ENCODE measurements around the gene RXFP1.

Gene RXFP1

DNA sequence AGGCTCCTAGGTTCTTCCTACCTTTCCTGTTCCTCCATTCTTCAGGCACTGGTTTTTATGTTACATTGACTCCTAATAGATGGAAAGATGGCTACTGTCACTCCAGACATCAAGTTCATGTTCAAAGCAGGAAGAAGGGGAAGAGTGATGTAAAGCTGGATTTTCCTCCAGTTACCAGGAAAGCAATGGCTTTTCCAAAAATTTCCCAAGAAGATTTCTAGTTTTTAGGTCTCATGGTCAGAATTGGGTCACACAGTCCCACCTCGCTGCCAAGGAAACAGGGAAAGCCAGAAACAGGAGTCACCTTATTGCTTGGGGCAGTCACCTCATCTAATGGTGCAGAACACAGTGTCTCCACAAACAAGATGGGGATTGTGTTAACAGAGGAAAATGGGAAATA is 21.5 kb downstream of the RXFP1 start:
- DNase-seq (ENCODE audit: low read depth): no peak

DNA sequence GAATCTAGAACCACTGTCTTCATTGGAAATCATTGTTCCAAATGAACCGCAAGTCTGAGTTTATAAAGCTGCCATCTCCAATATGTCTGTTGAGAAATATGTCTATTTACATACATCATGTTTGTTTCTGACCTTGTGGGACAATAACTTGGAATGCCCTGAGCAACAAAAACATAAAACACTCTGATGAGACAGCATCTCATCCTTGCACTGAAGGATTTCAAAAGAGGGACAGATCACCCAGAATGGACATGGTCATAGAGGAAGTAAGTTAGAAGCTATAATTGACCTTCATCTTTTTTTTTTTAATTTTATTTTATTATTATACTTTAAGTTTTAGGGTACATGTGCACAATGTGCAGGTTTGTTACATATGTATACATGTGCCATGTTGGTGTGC is 22.5 kb downstream of the RXFP1 start:
- DNase-seq (ENCODE audit: low read depth): no peak

DNA sequence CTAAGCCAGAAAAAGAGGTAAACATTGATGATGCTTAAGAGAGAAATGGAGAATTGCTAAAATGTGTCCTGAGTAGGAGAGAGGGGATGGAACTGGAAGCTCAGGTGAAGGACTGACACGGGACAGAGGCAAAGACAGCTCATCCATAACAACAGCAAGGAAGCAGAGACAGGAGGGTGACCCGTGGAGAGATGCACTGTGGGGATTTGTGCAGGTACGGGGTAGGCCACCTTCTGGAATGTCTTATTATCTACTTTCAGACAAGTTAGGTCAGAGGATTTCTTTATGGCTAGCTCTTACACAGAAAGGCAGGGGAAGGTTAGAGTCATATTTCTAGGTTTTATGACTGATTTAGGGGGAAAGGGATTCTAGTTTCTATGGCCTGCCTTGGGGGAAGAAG is 31.7 kb downstream of the RXFP1 start:
- no peak for DNase-seq (ENCODE audit: low read depth)

DNA sequence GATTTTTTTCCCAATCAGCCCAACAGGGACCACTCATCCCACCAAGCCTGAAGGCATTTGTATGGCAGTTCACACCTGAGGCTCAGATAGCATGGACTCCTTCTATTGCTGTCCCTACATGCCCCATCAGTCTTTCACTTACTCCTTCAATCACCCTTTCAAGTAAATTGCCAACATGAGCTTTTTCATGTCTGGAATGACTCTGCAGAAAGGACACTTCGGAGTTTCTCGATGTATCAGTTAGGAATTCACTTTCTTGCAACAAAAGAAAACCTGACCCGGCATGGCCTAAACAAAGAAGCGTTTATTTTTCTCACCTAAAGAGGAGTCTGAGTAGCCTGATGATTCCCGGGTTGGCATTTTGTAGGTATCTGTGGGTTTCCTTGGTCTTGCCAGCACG is 38.6 kb downstream of the RXFP1 start:
- DNase-seq (ENCODE audit: low read depth): no peak

DNA sequence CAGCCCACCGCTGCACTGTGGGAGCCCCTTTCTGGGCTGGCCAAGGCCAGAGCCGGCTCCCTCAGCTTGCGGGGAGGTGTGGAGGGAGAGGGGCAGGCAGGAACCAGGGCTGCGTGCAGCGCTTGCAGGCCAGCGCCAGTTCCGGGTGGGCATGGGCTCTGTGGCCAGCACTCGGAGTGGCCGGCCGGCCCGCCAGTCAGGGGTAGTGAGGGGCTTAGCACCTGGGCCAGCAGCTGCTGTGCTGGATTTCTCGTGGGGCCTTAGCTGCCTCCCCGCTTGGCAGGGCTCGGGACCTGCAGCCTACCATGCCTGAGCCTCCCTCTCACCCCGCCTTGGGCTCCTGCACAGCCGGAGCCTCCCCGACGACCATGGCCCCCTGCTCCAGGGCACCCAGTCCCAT is 45.2 kb downstream of the RXFP1 start:
- DNase-seq (ENCODE audit: low read depth): no peak

DNA sequence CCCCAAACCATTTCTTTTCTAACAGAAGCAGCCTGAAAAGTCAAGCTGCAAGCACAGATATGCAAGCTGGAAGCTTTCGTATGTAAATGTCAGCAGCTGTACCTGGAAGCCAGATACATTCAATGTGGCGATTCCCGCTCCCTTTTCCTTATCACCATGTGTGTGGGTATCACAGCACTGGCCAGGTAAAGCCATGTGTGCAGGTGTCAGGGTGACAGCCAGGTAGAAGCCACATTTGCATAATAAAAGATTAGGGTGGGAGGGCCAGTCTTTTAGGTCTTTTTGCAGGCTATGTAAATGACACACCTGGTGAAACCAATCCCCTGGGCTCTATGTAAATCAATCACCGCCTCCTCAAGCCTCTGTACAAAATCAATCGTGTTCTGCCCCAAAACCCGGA is 50.1 kb downstream of the RXFP1 start:
- DNase-seq (ENCODE audit: low read depth): no peak

DNA sequence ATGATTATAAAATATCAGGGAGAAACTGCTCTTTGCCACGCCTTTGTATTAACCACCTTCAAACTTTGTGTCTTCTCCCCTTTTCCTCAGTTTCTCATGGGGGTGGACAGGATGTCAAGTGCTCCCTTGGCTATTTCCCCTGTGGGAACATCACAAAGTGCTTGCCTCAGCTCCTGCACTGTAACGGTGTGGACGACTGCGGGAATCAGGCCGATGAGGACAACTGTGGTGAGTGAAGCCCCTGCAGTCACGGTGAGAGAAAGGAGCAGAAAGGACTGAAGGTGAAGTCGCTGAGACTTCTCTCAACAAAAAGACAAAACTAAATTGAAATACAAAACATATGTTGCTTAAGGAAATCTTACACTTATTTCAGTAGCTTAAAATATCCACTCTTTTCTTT is 50.9 kb downstream of the RXFP1 start:
- no peak for DNase-seq (ENCODE audit: low read depth)

DNA sequence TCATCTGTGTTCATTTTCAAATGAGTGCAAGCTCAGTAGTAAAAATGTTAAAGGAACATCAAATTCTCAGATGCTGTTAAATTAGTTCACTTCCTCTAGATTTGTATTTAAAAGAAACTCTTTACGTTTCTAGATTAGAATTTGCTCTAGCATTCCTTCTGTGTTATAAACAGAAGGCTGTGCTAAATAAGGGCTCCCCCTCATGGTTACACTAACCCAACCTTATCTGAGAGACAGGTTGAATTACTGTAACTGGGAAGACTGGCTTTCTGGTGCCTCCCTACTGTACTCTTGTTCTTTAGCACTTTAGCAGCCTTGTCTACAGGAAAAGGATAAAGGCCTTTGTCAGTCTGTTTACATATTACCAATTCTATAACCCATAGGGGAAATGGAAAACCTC is 56.8 kb downstream of the RXFP1 start:
- DNase-seq (ENCODE audit: low read depth): peak; percentile 16

DNA sequence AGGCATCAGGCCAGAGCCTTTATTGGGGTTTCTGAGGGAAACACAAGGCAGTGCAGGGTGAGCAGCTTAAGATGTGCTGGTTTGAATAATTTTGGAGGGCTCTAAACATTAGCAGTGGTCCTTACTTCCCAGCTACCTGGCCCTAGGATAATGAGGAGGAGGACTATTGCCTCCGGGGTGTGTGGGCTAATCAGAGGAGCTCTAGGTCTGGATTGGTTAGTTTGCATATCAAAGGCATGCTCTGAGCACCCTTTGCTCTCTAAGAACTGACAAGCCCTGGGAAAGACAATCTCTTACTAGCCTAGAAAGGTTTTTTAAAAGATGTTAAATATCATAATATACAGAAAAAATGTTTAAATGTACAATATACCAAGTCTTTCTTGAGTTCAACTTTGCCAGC is 58.4 kb downstream of the RXFP1 start:
- no peak for DNase-seq (ENCODE audit: low read depth)

DNA sequence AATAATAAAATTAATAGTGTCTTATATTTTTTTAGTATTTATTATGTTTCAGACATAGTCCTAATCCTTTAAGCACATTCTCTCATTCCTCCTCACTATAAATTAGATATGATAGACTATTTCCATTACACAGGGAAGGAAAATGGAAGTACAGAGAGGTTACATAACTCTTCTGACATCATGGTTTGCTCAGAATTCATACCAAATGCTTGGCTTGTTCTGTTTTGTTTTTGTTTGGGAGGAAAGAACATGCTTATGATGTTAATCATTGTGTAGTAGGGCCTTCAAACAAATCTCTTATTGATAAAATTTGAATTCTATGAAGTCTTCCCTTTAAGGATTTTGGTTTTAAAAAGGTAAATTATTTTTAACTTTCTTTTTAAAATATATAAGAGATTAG is 59.5 kb downstream of the RXFP1 start:
- DNase-seq (ENCODE audit: low read depth): peak; percentile 14

DNA sequence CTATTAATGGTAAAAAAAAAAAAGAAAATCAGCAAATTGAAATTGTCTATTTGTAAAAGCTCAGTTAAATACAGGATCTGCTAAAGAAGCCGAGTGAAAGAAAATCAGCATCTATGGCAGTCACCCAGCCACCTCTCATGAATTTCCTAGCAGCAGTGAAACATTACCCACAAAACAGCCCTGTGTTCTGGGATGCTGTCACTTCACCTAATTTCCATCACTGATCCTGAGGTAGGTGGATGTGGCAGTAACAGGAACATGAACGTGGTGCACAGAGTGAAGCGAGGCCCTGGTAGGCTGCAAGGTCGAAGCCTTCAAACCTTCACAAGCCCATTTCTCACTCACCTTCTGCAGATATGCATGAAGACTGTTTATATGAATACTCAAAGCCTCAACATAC is 65.2 kb downstream of the RXFP1 start:
- DNase-seq (ENCODE audit: low read depth): no peak

DNA sequence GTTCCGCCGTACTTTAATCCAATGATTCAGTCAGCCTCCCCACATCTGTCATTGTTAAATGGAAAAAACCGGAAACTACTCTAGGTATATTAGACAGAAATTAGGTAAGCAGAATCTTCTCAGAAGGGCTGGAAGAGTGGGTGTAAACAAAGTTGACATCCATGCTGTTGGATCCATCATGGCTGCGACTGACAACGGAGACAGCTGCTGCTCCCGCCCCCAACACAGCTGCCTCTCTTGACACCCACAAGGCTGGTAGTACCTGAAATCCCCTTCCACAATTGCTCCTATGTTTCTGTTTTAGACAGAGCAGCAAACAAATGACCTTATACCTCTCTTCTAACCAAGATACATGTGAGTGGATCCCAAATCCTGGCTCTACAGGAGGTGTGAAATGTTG is 66.6 kb downstream of the RXFP1 start:
- DNase-seq (ENCODE audit: low read depth): no peak

DNA sequence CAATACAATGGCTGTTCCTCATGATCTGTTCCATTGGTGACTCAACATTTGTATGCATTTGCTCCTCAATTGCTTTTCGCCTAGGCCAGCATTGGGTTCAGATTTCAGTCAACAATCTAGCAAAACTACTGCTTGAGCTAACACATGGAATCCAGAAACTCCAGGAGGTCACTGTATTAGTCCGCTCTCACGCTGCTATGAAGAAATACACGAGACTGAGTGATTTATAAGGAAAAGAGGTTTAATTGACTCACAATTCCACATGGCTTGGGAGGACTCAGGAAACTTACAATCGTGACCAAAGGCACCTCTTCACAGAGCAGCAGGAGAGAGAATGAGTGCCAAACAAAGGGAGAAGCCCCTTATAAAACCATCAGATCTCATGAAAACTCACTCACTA is 67.1 kb downstream of the RXFP1 start:
- DNase-seq (ENCODE audit: low read depth): no peak

DNA sequence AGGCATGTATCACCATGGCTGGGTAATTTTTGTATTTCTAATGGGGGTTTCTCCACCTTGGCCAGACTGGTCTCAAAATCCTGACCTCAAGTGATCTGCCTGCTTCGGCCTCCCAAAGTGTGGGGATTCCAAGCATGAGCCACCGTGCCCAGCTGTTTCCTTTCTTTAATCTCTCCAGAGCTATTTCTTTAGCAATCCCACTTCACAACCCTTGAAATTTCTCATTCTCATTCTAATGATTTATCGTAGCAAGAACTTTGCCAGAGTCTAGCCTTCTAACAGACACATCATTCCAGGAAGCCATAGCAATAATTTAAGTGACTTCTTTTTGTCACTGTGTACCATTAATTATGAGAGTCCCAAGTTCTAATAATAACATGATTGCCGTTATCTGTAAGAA is 68.6 kb downstream of the RXFP1 start:
- DNase-seq (ENCODE audit: low read depth): no peak

DNA sequence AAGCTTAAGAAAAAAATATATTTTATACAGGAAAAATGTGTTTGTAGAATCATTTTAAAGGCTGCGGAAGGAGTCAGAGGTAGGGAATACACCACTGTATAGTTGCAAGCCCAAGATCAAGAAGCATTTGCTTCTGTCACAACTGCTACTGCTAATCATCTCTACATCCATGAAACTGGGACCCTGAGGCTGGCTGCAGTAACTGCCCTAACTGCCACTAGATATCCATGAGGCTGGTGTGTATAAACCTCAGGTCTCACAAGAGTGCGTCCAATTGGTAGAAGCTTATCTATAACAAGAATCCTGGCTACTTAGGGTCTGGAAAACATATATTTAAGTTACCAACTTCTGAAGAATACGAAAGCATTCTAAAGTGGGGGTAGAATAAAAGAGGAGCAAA is 69.1 kb downstream of the RXFP1 start:
- DNase-seq (ENCODE audit: low read depth): no peak

DNA sequence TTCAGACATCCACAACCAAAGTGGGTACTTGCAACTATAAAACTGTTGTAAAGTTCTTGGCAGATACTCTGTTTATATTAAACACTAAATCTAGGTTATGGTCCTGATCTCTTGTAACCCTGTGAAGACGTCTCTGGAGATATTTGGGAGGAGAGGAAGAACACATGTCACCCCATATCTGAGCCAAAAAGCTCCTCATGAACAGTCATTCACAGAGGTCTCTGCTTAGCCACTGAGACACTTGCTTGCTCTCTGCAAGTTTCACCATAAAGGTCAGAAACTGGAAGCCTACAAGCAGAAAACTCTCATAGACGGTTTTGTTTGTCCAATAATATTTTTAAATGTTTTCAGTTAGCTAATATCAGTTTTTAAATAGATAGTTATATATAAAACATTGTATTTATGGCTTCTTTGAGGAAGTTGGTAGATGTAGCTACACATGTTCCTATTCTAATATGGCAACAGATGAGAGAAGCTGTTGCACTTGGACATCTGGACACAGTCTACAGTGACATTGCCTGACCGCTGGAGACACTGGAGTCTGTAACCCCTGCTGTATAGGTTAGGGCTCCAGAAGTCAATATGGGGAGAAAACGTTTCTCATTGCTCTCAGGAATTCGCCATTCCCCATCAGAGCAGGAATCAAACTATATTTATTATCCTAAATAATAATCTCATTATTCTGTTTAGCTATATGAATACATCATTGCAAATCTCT is 76.4 kb downstream of the RXFP1 start:
- no peak for DNase-seq (ENCODE audit: low read depth)

DNA sequence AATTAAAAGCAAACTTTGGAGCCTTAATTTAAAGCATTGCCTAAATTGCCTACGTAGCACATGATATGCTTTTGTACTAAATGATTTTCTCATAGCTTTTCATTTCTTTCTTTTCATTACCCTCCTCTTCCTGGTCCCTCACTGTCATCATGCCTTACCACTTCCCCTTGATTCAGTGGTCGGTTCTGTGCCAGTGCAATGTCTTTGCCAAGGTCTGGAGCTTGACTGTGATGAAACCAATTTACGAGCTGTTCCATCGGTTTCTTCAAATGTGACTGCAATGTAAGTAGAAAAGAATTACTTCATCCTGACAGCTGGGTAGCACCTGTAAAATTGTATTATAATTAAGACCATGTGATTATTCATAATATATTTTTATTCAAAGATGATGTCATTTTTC is 77.5 kb downstream of the RXFP1 start:
- DNase-seq (ENCODE audit: low read depth): no peak

DNA sequence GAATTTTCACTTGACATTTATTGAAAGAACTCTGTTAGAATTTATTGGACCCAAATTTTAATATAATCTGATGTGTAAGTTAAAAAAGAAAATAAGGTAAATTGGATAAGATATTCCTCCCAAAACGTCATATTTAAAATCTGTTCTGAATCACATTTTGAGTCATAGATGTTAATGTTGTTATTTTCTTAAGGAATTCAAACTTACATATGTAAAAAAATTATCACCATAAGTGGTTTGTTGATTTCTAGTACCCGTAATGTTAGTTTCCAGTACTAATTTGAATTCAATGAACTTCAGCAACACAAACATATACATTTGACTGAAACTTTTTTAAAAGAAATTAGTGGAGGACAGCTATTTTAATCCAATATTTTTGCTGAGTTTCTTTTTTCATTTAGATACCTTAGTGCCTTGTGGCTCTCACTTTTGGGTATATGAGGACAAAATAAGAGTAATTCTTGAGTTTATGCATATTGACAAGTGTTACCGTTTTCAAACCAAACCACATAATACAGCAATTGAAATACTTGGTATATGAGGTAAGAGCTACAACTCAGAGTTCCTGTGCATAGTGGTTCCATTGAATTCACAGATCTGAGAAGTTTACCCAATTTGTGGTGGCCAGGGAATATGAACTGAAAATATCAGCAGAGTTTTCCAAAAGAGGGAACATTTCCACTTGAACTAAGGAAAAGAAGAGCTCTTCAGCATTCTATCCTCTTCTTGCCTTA is 78.2 kb downstream of the RXFP1 start:
- DNase-seq (ENCODE audit: low read depth): no peak

DNA sequence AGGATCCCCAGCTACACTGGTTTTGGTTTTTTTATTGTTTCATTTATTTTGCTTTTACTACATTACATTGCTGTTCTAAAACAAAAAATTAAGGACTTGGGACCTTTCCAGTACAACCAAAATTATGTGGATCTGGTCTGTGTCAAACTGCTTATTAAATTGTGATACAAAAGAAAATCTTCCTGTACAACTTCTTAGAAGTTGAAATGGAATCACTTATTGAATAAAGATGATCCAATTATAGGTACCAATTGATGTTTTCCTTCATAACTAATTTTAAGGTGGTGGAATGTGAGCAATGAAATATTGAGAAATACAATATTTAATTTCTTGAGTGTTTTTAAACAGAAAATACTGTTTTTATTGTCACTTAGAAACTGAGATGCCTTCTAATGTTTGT is 82.7 kb downstream of the RXFP1 start:
- DNase-seq (ENCODE audit: low read depth): no peak

DNA sequence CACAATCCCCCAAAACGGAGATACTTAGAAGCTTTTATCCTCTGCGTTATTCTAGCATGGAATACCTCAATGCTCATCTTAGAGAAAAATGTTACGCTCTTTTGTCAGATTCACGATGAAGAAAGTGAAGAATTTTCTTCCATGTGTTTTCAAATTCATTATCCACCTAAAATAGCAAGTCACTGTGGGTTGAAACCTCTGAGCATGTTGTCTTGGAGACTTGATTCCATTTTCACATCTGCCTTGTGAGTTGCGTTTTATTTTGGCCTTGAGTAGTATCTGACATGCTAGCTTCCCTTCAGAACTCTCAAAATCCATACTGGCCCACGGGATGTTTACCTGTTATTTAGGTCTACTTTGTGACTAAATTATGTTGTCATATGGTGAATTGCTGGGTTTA is 83.7 kb downstream of the RXFP1 start:
- DNase-seq (ENCODE audit: low read depth): no peak

DNA sequence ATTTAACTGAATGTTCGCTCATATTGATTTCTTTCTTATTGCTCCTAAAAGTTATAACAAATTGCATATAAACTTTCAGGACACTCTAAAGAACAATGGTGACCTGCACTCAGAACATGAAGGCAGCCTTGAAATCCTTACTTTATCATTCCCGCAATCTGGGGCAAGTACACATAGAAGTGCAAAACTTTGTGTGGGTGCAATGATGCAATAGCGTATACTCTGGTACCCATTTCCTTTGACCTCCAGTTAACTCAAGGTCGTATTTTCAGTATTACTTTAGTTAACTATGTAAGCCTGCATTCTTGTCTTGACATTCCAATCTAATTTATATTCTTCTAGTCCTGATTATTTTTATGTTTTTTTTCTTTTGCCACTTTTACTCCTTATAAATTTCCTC is 85.3 kb downstream of the RXFP1 start:
- no peak for DNase-seq (ENCODE audit: low read depth)

DNA sequence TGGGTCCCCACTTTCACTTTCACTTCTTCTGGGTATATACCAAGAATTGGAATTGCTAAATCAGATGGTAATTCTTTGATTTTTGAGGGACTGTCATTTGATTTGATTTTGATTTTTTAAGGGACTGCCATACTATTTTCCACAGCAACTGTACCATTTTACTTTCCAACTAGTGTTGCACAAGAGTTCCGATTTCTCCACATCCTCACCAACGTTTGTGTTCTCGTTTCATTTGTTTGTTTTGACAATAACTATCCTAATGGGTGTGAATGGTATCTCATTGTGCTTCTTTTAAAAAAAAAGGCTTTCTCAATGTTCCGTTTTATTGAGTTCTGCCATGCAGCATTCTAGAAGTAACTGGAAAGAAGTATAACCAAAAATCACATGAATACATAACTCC is 87.4 kb downstream of the RXFP1 start:
- DNase-seq (ENCODE audit: low read depth): no peak

DNA sequence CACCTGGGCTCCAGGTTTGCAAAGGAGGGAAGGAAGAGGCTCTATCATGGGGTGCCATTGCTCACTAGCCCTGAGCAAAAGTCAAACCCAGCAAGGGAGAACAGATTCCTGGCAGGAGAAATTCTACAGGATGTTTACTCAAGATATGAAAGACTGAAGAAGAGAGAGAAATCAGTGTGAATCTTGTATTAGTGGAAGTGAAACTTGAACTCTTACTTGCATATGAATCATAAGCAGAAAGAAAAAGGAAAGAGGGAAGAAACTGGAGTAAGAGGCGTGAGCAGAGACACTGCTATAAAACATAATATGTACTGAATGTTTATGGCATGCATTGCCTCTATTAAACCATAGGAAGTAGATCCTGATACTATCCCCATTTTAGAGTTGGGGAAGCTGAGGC is 89.1 kb downstream of the RXFP1 start:
- DNase-seq (ENCODE audit: low read depth): no peak

DNA sequence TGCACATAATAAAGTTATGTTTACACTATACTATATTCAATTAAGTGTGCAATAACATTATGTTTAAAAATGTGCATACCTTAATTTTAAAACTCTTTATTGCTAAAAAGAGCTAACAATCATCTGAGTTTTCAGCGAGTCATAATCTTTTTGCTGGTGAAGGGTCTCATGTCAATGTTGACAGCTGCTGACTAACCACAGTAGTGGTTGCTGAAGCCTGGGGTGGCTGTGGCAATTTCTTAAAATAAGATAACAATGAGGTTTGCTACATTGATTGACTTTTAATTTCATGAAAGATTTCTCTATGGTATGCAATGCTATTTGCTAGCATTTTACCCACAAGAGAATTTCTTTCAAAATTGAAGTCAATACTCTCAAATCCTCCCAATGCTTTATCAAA is 91.4 kb downstream of the RXFP1 start:
- DNase-seq (ENCODE audit: low read depth): no peak

All from fibroblast of the conjunctiva (primary cell).